ENCODE data around the gene FLYWCH1. TPM values are rescaled to one million over a fixed set of nuclear protein-coding genes. Genes with fewer than 3 reads are reported as not detected.

FLYWCH1 gene
- total and polyA plus RNA-seq, 10 of the 15 experiments (the other 5 are each of a cell fraction or from before 2014, with no cell fraction given): 0.47 to 33.8 (median 11.2) TPM

GRCh38 chr16:2974319-2975056 is 62.8 kb downstream of the FLYWCH1 start:
- CTCF ChIA-PET: no interaction called here
- H3K4me3 ChIP-seq: no peak overlapping the region
- DNase-seq (ENCODE audit: low read depth, low spot score) (no peak), ATAC-seq (no peak), FAIRE-seq (no peak)
- H3K27me3 ChIP-seq (replicated peaks in 1 of 2; ENCODE audit: control insufficient read depth in 2 of 2, insufficient read depth in 2 of 2, low read length in 1 of 2): no peaks in the 10 kb centered on the region
- H3K9ac ChIP-seq (ENCODE audit: control insufficient read depth, insufficient read depth, low read length): no peak overlapping the region
- H3K27ac ChIP-seq (ENCODE audit: control insufficient read depth, insufficient read depth): no peak overlapping the region
- TF ChIP-seq POLR2A (IDR thresholded peaks at IDR 0.05; ENCODE audit: low read depth, low read length): peak; percentile 56
- no peak for TF ChIP-seq LARP7 (IDR thresholded peaks at IDR 0.05)
- TF ChIP-seq SKIL (IDR thresholded peaks at IDR 0.05; ENCODE audit: low read depth, poor library complexity, severe bottlenecking): no peak
- TF ChIP-seq RAD21 (IDR thresholded peaks at IDR 0.05; ENCODE audit: insufficient read depth, low read depth, low read length): no peak
- TF ChIP-seq NBN (IDR thresholded peaks at IDR 0.05): no peak
- no TSS peak for BruUV-seq (replicated peaks)
- SMC1A ChIA-PET (ENCODE audit: uncharacterized antibody, unreplicated experiment): no interaction called here
- H3K36me3 ChIP-seq (ENCODE audit: control insufficient read depth in 2 of 2, insufficient read depth in 2 of 2, low read length in 1 of 2): peaks cover 4 to 22% of the 10 kb centered on the region in 2 experiments; a peak in 3 of 4 replicates
- H3K79me2 ChIP-seq (ENCODE audit: control insufficient read depth, insufficient read depth, low read length): peaks cover 18% of the 10 kb centered on the region
- POLR2A ChIA-PET: interaction anchor here (1.1 kb wide), 1 partner anchor 29 kb away, joined by 3 read pairs; no protein-coding TSS in a partner anchor
- in situ Hi-C loops (cut with MboI): no loop called here
- WGBS (ENCODE audit: insufficient coverage, insufficient replicate concordance, low lambda C conversion rate, missing lambda C conversion rate): 95% methylated on average over 15 of the region's 15 CpGs
- intact Hi-C loops (cut with micrococcal nuclease; ENCODE audit: unreplicated experiment): no loop called here
- H3K4me2 ChIP-seq (ENCODE audit: control insufficient read depth, insufficient read depth): no peak overlapping the region
- no peak overlapping the region for H2AFZ ChIP-seq (ENCODE audit: control insufficient read depth, low read depth, low read length)
- no peaks in the 10 kb centered on the region for H3K9me3 ChIP-seq (replicated peaks; ENCODE audit: control insufficient read depth, insufficient read depth, low read length)
- no peaks in the 10 kb centered on the region for H4K20me1 ChIP-seq (ENCODE audit: control insufficient read depth, insufficient read depth)
- peaks cover 9% of the 10 kb centered on the region for H3K4me1 ChIP-seq (ENCODE audit: control insufficient read depth, insufficient read depth, low read length)
- RAD21 ChIA-PET (ENCODE audit: unreplicated experiment): interaction anchor here (0.9 kb wide), 1 partner anchor 9 kb away, joined by 3 read pairs; no protein-coding TSS in a partner anchor
